T-cell (primary cell): ENCODE measurements around the gene KCNMA1. TPM values are rescaled to one million over a fixed set of nuclear protein-coding genes. Genes with fewer than 3 reads are reported as not detected.

Experiments
- ATAC-seq, 4 experiments: fragments of 200-7000 bp in 3 of 4; fragments of 150-1000 bp in 1 of 4; cut with Tn5 transposase; replicated peaks in 1 of 4; 1 replicate in 3 of 4; 2 replicates in 1 of 4; pipeline ENCODE4 v1.10.0; 2021; ENCODE audit warnings: moderate library complexity in 3 of 4, mild to moderate bottlenecking in 2 of 4, moderate number of reproducible peaks in 1 of 4
- CTCF ChIA-PET, 2 donors: fragments of 300-600 bp; sonication (Branson Sonifier 250); formaldehyde crosslinking; loops; one replicate each; lab custom pipeline; 2022; ENCODE audit warnings: antibody characterized with exemption in 2 of 2; lab: Charles Lee
- POLR2A ChIA-PET, 2 donors: fragments of 300-600 bp; sonication (Branson Sonifier 250); formaldehyde crosslinking; loops; one replicate each; lab custom pipeline; 2022; ENCODE audit warnings: antibody characterized with exemption in 2 of 2; lab: Charles Lee
- DNase-seq, 35 experiments: peaks; one replicate each; pipeline versions ENCODE4 v3.0.0 to v3.0.0-alpha.2; 2013 to 2023
- H3K27ac ChIP-seq: one replicate; pipeline ENCODE4 v1.5.1; 2013; ENCODE audit warnings: low read length
- H3K27me3 ChIP-seq, 2 experiments: replicated peaks in 1 of 2; 1 replicate in 1 of 2; 2 replicates in 1 of 2; pipeline versions ENCODE4 v1.6.1 to v1.7.0; 2013; ENCODE audit warnings: low read length in 1 of 2, mixed read lengths in 1 of 2; ENCODE audit not compliant: control insufficient read depth in 2 of 2, insufficient read depth in 2 of 2; ENCODE audit errors: extremely low read depth in 1 of 2
- H3K36me3 ChIP-seq, 2 donors: 1 replicate in 1 of 2; 2 replicates in 1 of 2; pipeline versions ENCODE4 v1.6.1 to v1.7.0; 2013; ENCODE audit warnings: low read length in 1 of 2; ENCODE audit not compliant: control insufficient read depth in 2 of 2, insufficient read depth in 1 of 2; ENCODE audit errors: extremely low read depth in 1 of 2
- H3K4me1 ChIP-seq, 2 experiments: 1 replicate in 1 of 2; 2 replicates in 1 of 2; pipeline versions ENCODE4 v1.6.1 to v1.7.0; 2013; ENCODE audit warnings: low read length in 2 of 2, mixed read lengths in 1 of 2; ENCODE audit not compliant: insufficient read depth in 2 of 2, control insufficient read depth in 1 of 2; ENCODE audit errors: extremely low read depth in 1 of 2
- H3K4me3 ChIP-seq, 2 donors: 1 replicate in 1 of 2; 2 replicates in 1 of 2; pipeline versions ENCODE4 v1.5.1 to v1.7.0; 2013; ENCODE audit warnings: mild to moderate bottlenecking in 2 of 2, low read length in 1 of 2, moderate library complexity in 1 of 2; ENCODE audit not compliant: control insufficient read depth in 1 of 2; ENCODE audit errors: extremely low read depth in 1 of 2
- H3K9me3 ChIP-seq: 2 replicates; pipeline ENCODE4 v1.7.0; 2013
- H3K27ac Mint-ChIP-seq, 2 donors: one replicate each; pipeline ENCODE4 v1.8.0; 2020 to 2021; ENCODE audit warnings: mild to moderate bottlenecking in 2 of 2, mixed read lengths in 2 of 2
- H3K27me3 Mint-ChIP-seq, 2 donors: one replicate each; pipeline ENCODE4 v1.8.0; 2021 to 2022; ENCODE audit warnings: mixed read lengths in 2 of 2
- H3K36me3 Mint-ChIP-seq: one replicate; pipeline ENCODE4 v1.8.0; 2021; ENCODE audit warnings: mixed read lengths
- H3K4me1 Mint-ChIP-seq, 3 donors: one replicate each; pipeline ENCODE4 v1.8.0; 2020 to 2022; ENCODE audit warnings: mixed read lengths in 3 of 3, mild to moderate bottlenecking in 1 of 3
- H3K4me3 Mint-ChIP-seq, 3 donors: one replicate each; pipeline ENCODE4 v1.8.0; 2020 to 2022; ENCODE audit warnings: mild to moderate bottlenecking in 3 of 3, mixed read lengths in 3 of 3, moderate library complexity in 3 of 3
- H3K9me3 Mint-ChIP-seq, 3 donors: one replicate each; pipeline ENCODE4 v1.8.0; 2020 to 2022; ENCODE audit warnings: mixed read lengths in 3 of 3
- WGBS: methylation state at CpG from one replicate; pipeline ENCODE4 v1.1.5; 2013; ENCODE audit warnings: missing lambda C conversion rate; ENCODE audit not compliant: insufficient coverage; 5-methylcytosine and 5-hydroxymethylcytosine counted together
- total RNA-seq, 35 experiments: library from RNA in 6 of 35; stranded (reverse) in 6 of 35; fragments of 120-200 nt in 1 of 35; gene quantifications; one replicate each; pipeline versions ENCODE4 v1.2.1 to v1.2.4 and lab custom pipeline; 2013 to 2026

Gene KCNMA1
- total RNA-seq, 5 donors from 2014 or later (not counting 1 experiment from before 2014, with no cell fraction given) = 0.14 to 1.6 (median 0.60) TPM

DNA sequence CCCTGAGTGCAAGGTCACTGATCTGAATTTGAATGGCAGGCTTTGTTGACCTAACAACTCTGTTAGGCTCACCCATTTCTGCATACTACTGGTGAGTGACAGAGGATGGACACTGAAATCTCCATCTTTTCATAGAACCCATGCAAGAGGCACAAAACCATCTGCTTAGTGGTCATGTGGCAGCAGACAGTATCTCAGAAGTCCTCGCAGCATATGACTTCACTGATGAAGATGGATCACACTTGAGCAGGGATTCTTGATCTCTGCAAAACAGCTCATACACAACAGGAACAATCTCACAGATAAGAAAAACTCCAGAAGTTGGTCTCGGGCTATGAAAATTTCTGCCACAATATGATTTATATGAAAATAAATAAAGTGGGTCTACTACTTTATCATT, 487.9 kb downstream of the KCNMA1 start:
- H3K27me3 ChIP-seq = no peaks in the 10 kb centered on the region
- WGBS = 100% methylated on average over 1 of the region's 2 CpGs
- Mint-ChIP-seq H3K27ac (no peak overlapping the region), H3K27me3 (peaks cover 6 to 14% of the 10 kb centered on the region in 2 donors), H3K4me1 (no peaks in the 10 kb centered on the region), H3K4me3 (no peak overlapping the region), H3K9me3 (no peaks in the 10 kb centered on the region), H3K36me3 (no peaks in the 10 kb centered on the region)
- no peak for DNase-seq
- H3K4me1 ChIP-seq = no peaks in the 10 kb centered on the region
- ATAC-seq = no peak
- CTCF ChIA-PET = no interaction called here
- no peak overlapping the region for H3K4me3 ChIP-seq
- H3K27ac ChIP-seq = no peak overlapping the region
- no peaks in the 10 kb centered on the region for H3K9me3 ChIP-seq
- POLR2A ChIA-PET = no interaction called here
- H3K36me3 ChIP-seq = no peaks in the 10 kb centered on the region

- ChIA-PET POLR2A (no interaction called here), CTCF (interaction anchor here in 1 of 2 donors (1.2 kb wide), 1 partner anchor 17 kb away, joined by 4 read pairs; no protein-coding TSS in a partner anchor)
- WGBS = 90% methylated on average over 2 of the region's 4 CpGs
- DNase-seq (no peak), ATAC-seq (no peak)
- no peaks in the 10 kb centered on the region for H3K9me3 Mint-ChIP-seq
- H3K4me3 ChIP-seq = no peak overlapping the region
- H3K27me3 Mint-ChIP-seq = peaks cover 6 to 12% of the 10 kb centered on the region in 2 donors
- H3K4me1 ChIP-seq = no peaks in the 10 kb centered on the region
- H3K4me1 Mint-ChIP-seq = no peaks in the 10 kb centered on the region
- H3K27ac ChIP-seq = no peak overlapping the region
- H3K9me3 ChIP-seq = no peaks in the 10 kb centered on the region
- no peak overlapping the region for H3K27ac Mint-ChIP-seq
- no peaks in the 10 kb centered on the region for H3K36me3 ChIP-seq
- no peaks in the 10 kb centered on the region for H3K36me3 Mint-ChIP-seq
- H3K4me3 Mint-ChIP-seq = no peak overlapping the region
- no peaks in the 10 kb centered on the region for H3K27me3 ChIP-seq
Measured at GRCh38 chr10:77149001-77149400, 488.6 kb downstream of the KCNMA1 start.

DNA sequence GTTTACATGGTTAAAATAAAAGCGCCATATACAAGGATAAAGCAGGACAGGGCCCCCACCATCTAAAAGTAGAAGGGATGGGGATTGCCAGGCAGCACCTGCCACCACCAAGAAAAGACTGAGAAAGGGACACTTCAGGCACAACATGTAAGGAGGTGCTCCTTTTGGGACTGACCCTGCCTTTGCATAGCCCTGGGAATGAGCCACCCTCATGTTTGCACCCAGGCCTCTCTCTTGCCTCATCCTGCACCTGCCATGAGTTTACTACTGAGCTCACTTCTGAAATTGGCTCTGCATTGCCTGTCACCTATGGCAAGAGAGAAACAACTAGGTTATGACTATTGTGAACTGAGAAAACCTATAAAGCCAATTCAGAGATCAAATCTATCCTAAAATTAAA, 489.7 kb downstream of the KCNMA1 start:
- Mint-ChIP-seq H3K36me3 (no peaks in the 10 kb centered on the region), H3K4me1 (no peaks in the 10 kb centered on the region), H3K27ac (no peak overlapping the region), H3K9me3 (no peaks in the 10 kb centered on the region), H3K4me3 (no peak overlapping the region), H3K27me3 (peaks cover 6 to 15% of the 10 kb centered on the region in 2 donors)
- POLR2A ChIA-PET = no interaction called here
- Histone ChIP-seq H3K9me3 (no peaks in the 10 kb centered on the region), H3K27ac (no peak overlapping the region), H3K4me1 (no peaks in the 10 kb centered on the region), H3K27me3 (no peaks in the 10 kb centered on the region), H3K4me3 (no peak overlapping the region), H3K36me3 (no peaks in the 10 kb centered on the region)
- DNase-seq (no peak), ATAC-seq (no peak)
- CTCF ChIA-PET = interaction anchor here in 1 of 2 donors (1.2 kb wide), 1 partner anchor 18 kb away, joined by 4 read pairs; no protein-coding TSS in a partner anchor
- WGBS = no CpG with 5 or more reads among the region's 1 CpG

DNA sequence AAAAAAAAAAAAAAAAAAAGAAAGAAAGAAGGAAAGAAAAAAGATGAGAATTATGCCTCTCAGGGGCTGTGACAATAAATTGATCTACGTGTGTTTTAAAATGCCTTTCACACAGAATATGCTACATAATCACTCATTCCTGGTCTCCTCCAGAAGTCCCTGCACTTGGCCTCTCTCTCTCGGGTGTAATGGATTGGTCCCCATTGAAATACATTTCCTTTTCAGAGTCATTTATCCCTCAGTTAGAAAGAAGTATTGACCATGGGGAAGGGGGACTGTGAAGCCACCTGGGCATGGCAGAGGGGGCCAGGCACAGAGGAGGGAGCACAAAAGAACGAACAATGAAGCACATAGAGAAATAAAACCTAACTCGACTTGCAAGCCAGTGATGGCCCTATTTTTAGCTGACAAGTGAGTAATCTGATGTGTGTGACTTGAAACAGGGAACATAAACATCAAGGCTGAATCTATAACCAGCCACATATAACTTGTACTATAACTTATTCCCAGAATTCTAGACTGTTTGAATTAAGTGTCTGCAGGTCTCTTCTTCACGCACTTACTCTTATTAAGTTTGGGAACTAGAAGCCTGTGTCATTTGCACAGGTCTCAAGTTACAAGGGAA, 490.8 kb downstream of the KCNMA1 start:
- H3K27me3 Mint-ChIP-seq = peaks cover 3 to 11% of the 10 kb centered on the region in 2 donors
- CTCF ChIA-PET = no interaction called here
- Histone ChIP-seq H3K9me3 (no peaks in the 10 kb centered on the region), H3K4me1 (no peaks in the 10 kb centered on the region), H3K27me3 (no peaks in the 10 kb centered on the region), H3K36me3 (no peaks in the 10 kb centered on the region), H3K27ac (no peak overlapping the region), H3K4me3 (no peak overlapping the region)
- H3K36me3 Mint-ChIP-seq = no peaks in the 10 kb centered on the region
- ATAC-seq = no peak
- no peak for DNase-seq
- H3K9me3 Mint-ChIP-seq = no peaks in the 10 kb centered on the region
- no CpG with 5 or more reads among the region's 5 CpGs for WGBS
- no peak overlapping the region for H3K27ac Mint-ChIP-seq
- H3K4me1 Mint-ChIP-seq = no peaks in the 10 kb centered on the region
- POLR2A ChIA-PET = no interaction called here
- H3K4me3 Mint-ChIP-seq = no peak overlapping the region

- no peak for ATAC-seq
- ChIA-PET CTCF (no interaction called here), POLR2A (no interaction called here)
- 76% methylated on average over 3 of the region's 3 CpGs for WGBS
- H3K4me1 ChIP-seq = no peaks in the 10 kb centered on the region
- Mint-ChIP-seq H3K36me3 (no peaks in the 10 kb centered on the region), H3K9me3 (no peaks in the 10 kb centered on the region), H3K4me1 (no peaks in the 10 kb centered on the region), H3K4me3 (no peak overlapping the region), H3K27ac (no peak overlapping the region), H3K27me3 (peaks cover 3 to 11% of the 10 kb centered on the region in 2 donors)
- DNase-seq = no peak
- peaks cover 0 to 8% of the 10 kb centered on the region in 2 experiments for H3K27me3 ChIP-seq
- H3K27ac ChIP-seq = no peak overlapping the region
- no peaks in the 10 kb centered on the region for H3K36me3 ChIP-seq
- no peaks in the 10 kb centered on the region for H3K9me3 ChIP-seq
- no peak overlapping the region for H3K4me3 ChIP-seq
Measured at GRCh38 chr10:77144656-77145055, 493.0 kb downstream of the KCNMA1 start.

- no peaks in the 10 kb centered on the region for H3K36me3 Mint-ChIP-seq
- ATAC-seq (no peak), DNase-seq (no peak)
- no peaks in the 10 kb centered on the region for H3K4me1 Mint-ChIP-seq
- ChIA-PET CTCF (interaction anchor here in 1 of 2 donors (0.6 kb wide), 1 partner anchor 1323 kb away, joined by 3 read pairs; no protein-coding TSS in a partner anchor), POLR2A (no interaction called here)
- H3K4me3 Mint-ChIP-seq = no peak overlapping the region
- Histone ChIP-seq H3K4me3 (no peak overlapping the region), H3K36me3 (no peaks in the 10 kb centered on the region), H3K4me1 (no peaks in the 10 kb centered on the region), H3K27me3 (peaks cover 0 to 8% of the 10 kb centered on the region in 2 experiments), H3K9me3 (no peaks in the 10 kb centered on the region), H3K27ac (no peak overlapping the region)
- H3K27ac Mint-ChIP-seq = no peak overlapping the region
- WGBS = 80% methylated on average over 3 of the region's 6 CpGs
- peaks cover 0 to 8% of the 10 kb centered on the region in 2 donors for H3K27me3 Mint-ChIP-seq
- no peaks in the 10 kb centered on the region for H3K9me3 Mint-ChIP-seq
Measured at GRCh38 chr10:77139252-77140160, 498.1 kb downstream of the KCNMA1 start.
